Measurements from ENCODE around the gene HES7.

DNA sequence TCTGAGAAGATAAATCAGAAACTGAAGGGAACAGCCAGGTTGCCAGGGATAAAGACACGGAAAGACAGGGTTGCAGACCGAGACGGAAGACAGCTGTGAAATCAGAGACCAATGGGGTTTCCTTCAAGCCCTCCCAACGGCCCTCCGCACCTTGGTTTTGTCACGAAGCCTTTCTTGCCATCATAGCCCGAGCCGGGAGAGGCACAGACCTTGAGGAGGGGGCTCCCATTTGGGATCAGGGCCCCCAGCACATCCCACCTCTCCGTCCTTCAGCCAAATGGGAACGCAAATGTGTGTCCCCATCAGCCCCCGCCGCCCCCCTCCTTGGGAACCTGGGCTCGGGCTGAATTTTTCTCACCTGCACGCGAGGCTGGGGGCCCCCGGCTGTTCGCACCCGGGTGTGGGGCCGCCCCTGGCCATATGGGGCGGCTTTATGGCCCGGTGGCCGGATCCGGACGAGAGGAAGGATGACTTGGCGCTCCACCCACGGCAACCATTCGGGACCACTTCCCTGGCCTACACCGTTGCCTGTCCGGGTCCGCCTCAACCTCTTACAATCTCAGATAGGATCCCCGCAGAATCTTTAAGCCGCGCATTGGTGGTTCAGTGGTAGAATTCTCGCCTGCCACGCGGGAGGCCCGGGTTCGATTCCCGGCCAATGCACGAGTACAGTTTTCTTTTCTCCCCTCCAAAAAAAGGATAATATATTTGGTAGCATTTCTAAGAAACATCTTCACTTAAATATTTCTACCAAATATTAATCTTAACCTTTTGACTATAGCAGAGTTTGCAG, 1.4 kb upstream of the HES7 start:
- TF ChIP-seq POLR2A (IDR thresholded peaks at IDR 0.05; ENCODE audit: low read depth, low read length), result no peak
- no peak for TF ChIP-seq POLR2AphosphoS5 (IDR thresholded peaks at IDR 0.05; ENCODE audit: low read depth, low read length)
- no peak for TF ChIP-seq TAF1 (IDR thresholded peaks at IDR 0.05; ENCODE audit: borderline replicate concordance, low read depth, low read length)
